ENCODE data around the gene PLEKHG3.

- TF ChIP-seq, protein P1, sequence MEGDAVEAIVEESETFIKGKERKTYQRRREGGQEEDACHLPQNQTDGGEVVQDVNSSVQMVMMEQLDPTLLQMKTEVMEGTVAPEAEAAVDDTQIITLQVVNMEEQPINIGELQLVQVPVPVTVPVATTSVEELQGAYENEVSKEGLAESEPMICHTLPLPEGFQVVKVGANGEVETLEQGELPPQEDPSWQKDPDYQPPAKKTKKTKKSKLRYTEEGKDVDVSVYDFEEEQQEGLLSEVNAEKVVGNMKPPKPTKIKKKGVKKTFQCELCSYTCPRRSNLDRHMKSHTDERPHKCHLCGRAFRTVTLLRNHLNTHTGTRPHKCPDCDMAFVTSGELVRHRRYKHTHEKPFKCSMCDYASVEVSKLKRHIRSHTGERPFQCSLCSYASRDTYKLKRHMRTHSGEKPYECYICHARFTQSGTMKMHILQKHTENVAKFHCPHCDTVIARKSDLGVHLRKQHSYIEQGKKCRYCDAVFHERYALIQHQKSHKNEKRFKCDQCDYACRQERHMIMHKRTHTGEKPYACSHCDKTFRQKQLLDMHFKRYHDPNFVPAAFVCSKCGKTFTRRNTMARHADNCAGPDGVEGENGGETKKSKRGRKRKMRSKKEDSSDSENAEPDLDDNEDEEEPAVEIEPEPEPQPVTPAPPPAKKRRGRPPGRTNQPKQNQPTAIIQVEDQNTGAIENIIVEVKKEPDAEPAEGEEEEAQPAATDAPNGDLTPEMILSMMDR (IDR thresholded peaks at IDR 0.05; ENCODE audit: low read depth, low read length, poor library complexity, severe bottlenecking): no peak
- TF ChIP-seq EZH2phosphoT487 (IDR thresholded peaks at IDR 0.05; ENCODE audit: borderline replicate concordance, low read length): no peak
Observed at GRCh38 chr14:64701660-64702059, 2.6 kb upstream of the PLEKHG3 start.
